ENCODE results near the gene INO80C.

DNA sequence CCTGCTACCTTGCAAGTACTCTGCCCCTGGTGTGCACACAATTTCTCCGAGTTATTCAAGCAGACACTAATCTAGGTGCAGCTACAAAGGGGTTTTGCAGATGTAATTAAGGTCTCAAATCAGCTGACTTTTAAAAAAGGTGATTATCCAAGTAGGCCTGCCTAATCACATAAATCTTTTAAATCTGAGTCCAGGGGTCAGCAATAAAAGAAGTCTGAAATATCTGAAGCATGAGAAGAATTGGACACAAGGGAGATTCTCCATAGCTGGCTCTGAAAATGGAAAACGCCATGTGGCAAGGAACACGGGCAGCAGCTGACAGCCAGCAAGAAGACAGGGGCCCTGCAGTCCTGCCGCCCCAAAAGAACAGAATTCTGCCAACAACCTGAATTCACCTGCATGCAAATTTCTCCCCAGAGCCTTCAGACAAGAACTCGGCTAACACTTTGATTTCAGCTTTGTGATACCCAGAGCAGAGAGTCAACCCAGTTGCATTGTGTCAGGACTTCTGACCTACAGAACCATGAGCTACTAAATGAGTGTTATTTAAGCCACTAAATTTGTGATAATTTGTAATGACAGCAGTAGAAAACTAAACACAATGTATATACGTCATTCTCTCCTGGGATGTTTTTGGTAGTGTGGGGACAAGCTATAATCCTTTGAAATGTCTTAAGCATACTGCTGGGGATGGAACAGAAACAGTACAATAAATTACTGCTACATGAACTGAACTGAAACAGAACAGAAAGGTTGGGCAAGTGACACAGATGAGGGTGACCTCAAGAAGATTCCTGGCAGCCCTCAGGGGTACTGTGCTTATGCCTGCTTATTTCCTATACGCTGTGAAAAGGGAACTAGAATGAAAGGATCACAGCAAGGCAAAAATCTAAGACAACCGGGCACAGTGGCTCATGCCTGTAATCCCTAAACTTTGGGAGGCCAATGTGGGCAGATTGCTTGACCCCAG is 3.2 kb downstream of the INO80C start:
- TF ChIP-seq CTCF (IDR thresholded peaks at IDR 0.05) (no peak), POLR2A (IDR thresholded peaks at IDR 0.05) (no peak)

Measured in esophagus squamous epithelium (tissue), 4 donors.